Endothelial cell of coronary artery (primary cell): Measurements from ENCODE around the gene AKR7A2. TPM values are rescaled to one million over a fixed set of nuclear protein-coding genes. Genes with fewer than 3 reads are reported as not detected.

ENCODE experiments used
- total RNA-seq: library from RNA; depleted of rRNA; stranded (reverse); fragments of >200 nt; gene quantifications from 2 replicates; pipeline ENCODE4 v1.2.3, GENCODE V29; 2014

AKR7A2 gene
- total RNA-seq: 45.0 and 53.4 TPM in 2 replicates

GRCh38 chr1:19311931-19312781, at the start of gene AKR7A2, which contains the start of gene SLC66A1:
TSS of gene AKR7A2 (minus strand) at chr1:19312144. CDS start at chr1:19312124, 20 bp downstream.
TSS of gene SLC66A1 (plus strand) at chr1:19312326. CDS start at chr1:19317678, 5,352 bp downstream.

GRCh38 chr1:19288324-19289241, 23.4 kb downstream of the AKR7A2 start, which contains the start of gene AKR7A3:
TSS of gene AKR7A3 (minus strand) at chr1:19288770. CDS start at chr1:19288709, 61 bp downstream.

Other genes with a start within 250 kb of the AKR7A2 start
- 69.7 and 112 TPM in 2 replicates for gene UBR4, start 101.9 kb downstream of the AKR7A2 start, total RNA-seq
- gene EMC1, start 60.6 kb downstream of the AKR7A2 start, total RNA-seq: 59.0 and 73.9 TPM in 2 replicates
- 26.5 and 40.7 TPM in 2 replicates for gene MRTO4, start 60.3 kb downstream of the AKR7A2 start, total RNA-seq
- 0.18 and 0.28 TPM in 2 replicates for gene AKR7A3, start 23.4 kb downstream of the AKR7A2 start, total RNA-seq
- gene SLC66A1, start 182 bp upstream of the AKR7A2 start, total RNA-seq: 12.0 and 14.0 TPM in 2 replicates
- 88.8 and 110 TPM in 2 replicates for gene CAPZB, start 173.4 kb upstream of the AKR7A2 start, total RNA-seq